Fibroblast of the conjunctiva (primary cell): ENCODE results near the gene C5AR2.
"Not testable (repeated sequence)": the region's sequence is repeated elsewhere in the genome, so short reads cannot be mapped to it uniquely, and the experiment has no call there.

ENCODE experiments used
- DNase-seq: peaks from one replicate; pipeline ENCODE4 v3.0.0-alpha.2; 2010; ENCODE audit warnings: low read depth

Gene C5AR2

DNA sequence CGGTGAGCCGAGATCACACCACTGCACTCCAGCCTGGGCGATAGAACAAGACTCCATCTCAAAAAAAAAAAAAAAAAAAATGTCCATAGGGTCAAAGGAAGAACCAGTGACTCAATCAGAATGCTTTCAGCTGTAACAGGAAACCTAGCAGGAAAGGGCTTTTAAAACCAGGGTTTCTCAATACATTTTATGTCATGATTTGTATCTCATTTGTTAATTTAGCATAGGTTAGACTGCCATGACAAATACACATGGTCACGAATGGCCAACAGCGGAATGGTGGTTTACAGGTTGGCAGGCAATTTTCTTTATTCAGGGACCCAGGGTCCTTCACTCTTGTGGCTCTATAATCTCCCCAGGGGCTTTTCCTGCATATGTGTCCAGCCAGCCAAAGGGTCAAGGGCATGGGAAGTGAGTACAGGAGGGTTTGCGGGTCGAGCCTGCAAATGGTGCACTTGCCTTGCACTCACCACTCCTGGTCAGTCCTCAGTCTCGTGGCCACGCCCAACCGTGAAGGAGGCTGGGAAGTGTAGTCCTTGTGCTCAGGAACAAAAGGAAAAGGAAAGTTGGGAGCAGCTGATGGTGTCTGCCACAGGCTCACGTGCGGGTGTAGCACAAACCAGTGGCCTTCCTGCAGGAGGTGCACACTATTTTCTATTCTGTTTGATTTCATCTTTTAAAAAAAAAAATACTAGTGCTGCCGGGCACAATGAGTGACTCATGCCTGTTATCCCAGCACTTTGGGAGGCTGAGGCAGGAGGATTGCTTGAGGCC lies 32.0 kb downstream of the C5AR2 start:
- no peak for DNase-seq

DNA sequence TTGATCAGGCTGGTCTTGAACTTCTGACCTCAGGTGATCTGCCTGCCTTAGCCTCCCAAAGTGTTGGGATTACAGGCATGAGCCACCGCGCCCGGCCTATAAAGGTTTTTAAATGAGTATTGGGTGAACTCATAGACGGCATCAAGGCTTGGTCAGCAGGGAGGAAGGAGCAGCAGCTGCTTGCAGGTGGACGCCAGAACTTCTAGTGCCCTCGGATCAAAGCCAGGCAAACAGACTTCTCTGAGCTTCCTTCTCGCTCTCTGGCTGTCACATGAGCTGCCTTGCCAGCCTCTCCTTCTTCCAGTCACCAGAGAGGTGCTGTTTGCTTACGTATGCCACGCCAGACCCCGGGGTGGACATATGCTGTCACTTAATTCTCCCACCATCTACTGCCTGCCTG lies 33.5 kb downstream of the C5AR2 start:
- DNase-seq, result not testable (repeated sequence)

DNA sequence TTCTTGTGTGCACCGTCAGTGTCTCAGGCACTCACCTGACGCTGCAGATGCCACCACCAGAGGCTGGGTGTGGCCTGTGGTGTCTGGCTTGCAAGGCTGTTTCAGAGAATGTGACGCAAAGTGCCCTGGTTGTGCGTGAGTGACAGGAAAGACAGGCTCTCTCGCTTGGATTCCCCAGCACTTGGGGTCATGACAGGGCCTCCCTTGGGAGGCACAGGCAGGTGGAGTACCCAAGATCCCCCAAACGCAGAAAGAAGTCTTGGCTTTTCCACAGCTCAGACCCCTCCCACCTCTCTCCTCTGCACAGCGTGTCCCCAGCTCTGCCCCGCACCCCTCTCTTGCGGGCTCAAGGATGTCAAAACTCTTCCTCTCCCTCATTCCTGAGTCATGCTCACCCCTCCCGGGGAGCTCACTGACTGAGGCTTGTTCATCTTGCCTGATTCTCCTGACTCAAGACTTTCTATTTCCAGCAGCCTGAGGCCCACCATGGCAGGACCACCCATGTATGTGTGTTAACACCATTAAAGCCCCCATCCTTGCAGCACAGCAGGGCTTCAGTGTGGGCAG lies 38.2 kb downstream of the C5AR2 start:
- peak; percentile 32 for DNase-seq

DNA sequence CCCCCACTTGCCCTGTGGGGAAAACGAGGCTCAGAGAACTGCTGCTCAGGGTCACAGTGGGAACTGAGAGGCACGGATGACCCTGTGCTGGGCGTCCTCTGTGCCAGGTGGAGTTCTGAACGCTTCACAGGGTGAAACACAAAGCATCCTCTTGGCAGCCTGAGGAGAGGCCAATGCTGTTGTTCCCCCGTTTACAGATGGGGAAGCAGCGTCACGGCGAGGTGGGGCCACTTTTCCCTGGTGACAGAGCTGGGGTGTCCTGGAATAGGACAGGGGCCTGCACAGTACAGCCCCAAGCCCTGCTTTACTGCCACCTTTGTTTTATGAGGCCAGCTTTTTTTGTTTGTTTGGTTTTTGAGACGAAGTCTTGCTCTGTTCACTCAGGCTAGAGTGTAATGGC lies 39.3 kb downstream of the C5AR2 start:
- DNase-seq, result no peak

DNA sequence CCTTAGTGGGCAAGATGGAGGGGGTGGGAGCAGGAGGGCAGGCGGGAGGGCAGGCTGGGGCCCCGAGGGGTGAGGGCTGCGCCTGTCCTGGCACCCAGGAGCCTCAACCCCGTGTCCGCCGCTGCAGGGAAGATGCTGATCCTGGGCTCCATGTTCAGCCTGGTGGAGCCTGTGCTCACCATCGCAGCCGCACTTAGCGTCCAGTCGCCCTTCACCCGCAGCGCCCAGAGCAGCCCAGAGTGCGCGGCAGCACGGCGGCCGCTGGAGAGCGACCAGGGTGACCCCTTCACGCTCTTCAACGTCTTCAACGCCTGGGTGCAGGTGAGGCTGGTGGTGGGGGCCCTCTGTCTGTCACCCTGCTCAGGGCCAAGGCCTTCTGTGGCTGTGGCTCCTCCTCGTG lies 40.6 kb downstream of the C5AR2 start:
- no peak for DNase-seq

DNA sequence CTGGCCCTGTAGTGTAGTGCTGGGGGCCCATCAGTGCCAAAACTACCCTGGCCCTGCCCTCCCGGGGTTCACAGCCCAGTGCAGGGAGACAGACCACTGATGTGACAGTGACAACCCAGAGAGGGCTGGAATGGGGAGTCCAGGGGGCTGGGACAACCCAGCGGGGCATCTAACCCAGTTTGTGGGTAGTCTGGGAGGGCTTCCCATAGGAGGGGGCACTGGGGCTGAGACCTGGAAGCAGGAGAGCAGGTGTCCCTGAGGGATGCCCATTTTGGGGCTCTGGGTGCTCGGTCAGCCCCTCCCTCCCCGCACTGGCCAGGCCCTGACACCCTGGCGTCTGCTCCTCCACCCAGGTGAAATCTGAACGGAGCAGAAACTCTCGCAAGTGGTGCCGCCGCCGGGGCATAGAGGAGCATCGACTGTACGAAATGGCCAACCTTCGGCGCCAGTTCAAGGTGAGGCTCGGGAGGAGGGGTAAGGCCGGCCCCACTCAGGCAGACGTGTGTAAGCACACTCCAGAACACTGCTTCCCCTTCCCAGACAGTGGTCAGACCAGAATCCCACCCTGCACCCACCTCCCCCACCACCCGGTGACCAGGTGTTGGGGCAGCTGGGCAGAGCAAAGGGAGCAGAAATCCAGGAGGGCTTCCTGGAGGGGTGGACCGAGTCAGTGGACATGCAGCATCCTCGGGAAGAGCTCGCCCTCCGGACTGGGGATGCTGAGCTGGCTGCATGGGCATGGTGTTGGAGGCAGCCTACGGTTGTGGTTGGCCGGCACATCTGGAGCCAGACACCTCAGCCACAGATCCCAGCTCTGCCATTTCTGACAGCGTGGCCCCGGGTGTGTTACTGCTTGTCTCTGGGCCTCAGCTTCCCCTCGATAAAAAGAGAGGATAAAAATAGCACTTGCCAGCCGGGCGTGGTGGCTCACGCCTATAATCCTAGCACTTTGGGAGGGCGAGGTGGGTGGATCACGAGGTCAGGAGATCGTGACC lies 41.6 kb downstream of the C5AR2 start:
- DNase-seq, result no peak

DNA sequence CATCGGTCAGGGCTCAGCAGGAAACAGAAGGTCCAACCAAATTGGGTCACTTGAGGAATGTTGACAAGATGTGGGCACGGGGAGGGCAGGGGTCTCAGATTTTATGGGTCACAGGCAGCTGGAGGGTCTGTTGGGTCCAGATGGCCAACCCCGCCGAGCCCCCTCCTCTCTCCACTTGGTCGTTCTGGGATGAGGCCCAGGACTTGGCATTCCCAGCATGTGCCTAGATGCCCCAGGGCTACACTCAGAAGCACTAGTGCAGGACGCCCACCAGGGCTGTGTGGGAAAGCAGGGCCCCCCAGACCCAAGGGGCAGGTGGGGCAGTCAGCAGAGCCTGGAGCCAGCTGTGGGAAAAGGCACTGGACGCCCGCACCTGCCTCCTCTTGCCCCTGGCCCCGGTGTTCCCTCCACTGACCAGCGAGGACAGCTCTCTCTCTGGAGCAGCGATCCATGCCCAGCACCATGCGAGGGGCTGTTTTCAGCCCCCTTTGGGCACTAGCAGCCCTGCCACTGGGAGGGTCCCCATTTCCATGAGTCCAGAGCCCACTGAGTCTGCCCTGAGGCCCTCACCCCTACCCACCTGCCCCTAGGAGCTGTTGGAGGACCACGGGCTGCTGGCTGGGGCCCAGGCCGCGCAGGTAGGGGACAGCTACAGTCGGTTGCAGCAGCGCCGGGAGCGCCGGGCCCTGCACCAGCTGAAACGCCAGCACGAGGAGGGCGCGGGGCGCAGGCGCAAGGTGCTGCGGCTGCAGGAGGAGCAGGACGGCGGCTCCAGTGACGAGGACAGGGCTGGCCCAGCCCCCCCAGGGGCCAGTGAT lies 43.1 kb downstream of the C5AR2 start:
- no peak for DNase-seq

DNA sequence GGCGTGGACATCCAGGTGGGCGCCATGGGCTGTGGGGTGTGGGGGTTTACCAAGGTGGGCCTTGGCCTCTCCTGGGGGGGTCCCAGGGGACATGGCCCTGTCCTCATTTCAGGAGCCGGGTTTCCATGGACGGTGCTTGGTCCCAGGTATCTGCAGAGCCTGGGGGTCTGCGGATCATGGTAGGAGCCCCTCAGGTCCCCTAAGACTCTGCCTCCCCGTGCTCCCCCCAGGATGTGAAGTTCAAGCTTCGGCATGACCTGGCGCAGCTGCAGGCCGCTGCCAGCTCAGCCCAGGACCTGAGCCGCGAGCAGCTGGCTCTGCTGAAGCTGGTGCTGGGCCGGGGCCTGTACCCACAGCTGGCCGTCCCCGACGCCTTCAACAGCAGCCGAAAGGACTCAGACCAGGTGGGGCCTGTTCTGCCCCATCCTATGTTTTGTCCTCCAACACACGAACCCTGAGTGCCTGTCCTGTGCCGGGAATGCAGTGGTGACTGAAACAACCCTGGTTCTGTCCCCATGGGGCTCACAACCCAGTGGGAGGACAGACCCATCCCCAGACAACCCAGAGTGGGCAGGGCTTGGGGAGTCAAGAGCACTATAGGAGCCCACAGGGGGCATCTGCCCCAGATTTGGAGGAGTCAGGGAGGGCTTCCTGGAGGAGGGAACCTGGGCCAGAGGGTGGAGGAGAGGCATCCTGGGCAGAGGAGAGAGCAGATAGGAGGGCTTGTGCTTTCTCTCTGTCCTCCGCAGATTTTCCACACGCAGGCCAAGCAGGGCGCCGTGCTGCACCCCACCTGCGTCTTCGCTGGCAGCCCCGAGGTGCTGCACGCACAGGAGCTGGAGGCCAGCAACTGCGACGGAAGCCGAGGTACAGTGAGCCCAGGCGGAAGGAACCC lies 44.0 kb downstream of the C5AR2 start:
- DNase-seq, result no peak

DNA sequence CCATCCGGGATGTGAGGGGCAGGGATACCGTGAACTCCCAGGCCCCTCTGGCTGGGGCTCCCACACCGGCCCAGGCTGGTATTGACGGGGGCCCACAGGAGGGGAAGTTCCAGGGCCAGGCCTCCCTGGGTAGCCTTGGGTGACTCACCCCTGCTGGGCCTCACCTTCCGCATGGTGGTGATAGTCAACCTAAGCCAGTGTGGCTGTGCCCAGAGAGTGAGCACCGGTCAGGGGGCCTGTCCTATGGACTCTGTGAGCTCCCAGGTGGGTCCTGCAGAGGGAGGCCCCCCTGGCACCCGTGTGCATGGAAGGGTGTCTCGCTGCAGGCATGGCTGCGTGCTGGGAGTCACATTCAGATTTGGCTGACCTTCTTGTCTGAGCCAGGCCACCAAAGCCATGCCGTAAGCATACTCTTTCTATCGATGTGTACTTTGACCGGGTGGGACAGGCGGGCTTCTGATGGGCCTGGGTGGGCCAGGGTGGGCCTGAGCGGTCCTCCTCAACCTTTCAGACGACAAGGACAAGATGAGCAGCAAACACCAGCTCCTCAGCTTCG lies 44.7 kb downstream of the C5AR2 start:
- DNase-seq, result no peak

DNA sequence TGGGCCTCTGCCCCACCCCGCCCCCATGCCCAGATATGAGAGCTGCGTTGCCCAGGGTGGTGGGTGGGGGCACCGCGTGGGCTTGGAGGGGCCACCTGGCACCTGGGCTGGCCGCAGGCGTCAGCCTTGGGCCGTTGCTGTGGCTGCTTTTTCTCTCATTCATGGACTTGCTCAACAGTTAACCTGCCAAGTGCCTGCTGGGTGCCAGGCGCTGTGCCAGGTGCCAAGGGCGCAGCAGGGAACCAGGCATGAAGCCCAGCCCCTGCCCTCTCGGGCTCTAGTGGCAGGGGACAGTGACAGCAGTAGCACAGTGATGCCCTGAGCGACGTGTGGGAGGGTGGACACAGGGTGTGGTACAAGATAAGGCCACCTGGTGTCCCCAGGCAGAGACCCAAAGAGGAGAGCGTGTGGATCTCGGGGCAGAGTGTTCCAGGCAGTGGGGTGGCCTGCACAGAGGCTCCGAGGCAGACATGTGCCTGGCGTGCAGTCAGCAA lies 45.3 kb downstream of the C5AR2 start:
- DNase-seq, result no peak

DNA sequence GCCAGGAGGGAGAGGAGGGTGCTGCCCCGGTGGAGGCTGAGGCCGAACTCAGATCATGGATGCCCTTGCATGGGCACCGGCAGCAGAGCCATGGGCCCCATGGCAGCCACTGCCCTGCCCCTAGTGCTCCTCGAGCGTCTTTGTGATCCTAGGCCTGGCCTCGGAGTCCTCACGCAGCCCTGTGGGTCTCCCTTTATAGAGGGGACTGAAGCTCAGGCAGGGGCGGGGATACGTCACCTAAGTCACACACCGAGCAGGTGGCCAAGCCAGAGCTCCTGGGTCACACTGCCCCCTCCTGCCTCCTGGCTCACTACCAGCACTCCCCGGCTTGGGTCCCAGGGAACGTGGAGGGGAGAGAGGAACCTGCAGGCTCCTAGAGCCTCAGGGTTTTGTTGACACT lies 45.8 kb downstream of the C5AR2 start:
- DNase-seq, result no peak

DNA sequence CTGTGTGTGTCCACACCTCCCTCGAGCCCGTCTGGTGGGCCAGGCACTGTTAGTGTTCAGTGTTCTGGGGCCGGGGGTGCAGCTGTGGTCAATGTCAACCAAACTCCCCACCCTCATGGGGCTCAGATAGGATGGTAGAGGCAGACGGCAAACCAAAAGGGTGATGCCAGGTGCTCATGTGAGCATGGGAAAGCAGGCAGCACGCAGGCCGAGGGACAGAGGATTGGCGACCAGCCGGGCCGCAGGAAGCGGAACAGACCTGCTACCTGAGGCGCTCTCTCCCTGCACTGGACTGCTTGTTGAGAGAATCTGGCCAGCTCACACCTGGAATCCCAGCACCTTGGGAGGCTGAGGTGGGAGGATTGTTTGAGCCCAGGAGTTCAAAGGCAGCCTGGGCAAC lies 46.3 kb downstream of the C5AR2 start:
- no peak for DNase-seq

DNA sequence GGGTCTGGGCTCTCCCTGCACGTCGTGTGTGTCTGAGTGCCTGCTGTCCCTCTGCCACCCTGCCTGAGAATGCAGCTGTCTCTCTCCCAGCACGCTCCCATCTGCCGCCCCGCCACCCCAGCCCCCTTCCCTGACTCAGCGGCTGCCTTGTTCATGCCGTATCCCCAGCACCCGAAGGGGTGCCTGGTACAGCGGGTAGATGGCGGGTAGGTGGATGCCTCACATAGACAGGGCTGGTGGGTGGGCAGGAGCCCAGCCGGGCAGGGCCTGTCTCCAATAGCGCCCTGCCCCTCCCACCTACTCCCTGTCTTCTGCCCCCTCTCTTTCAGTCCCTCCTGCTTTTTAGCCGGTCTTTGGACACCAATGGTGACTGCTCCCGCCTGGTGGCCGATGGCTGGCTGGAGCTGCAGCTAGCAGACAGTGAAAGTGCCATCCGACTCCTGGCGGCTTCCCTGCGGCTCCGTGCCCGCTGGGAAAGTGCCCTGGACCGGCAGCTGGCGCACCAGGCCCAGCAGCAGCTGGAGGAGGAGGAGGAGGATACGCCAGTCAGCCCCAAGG lies 47.5 kb downstream of the C5AR2 start:
- no peak for DNase-seq

DNA sequence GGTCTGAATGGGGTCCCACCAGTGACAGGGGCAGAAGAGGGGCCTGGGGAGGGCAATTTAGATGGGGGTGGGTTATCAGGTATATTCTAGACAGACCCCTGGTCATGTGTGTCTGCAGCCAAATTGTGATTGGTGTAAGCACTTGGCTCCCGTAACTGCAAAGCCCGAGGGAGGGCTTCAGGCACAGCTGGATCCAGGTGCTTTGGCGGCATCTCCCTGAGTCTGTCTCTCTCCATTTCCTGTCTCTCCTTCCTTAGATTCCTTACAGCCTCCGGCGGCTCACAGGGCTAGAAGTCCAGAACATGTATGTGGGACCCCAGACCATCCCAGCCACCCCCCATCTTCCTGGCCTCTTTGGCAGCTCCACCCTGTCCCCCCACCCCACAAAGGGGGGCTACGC lies 48.6 kb downstream of the C5AR2 start:
- DNase-seq, result no peak

DNA sequence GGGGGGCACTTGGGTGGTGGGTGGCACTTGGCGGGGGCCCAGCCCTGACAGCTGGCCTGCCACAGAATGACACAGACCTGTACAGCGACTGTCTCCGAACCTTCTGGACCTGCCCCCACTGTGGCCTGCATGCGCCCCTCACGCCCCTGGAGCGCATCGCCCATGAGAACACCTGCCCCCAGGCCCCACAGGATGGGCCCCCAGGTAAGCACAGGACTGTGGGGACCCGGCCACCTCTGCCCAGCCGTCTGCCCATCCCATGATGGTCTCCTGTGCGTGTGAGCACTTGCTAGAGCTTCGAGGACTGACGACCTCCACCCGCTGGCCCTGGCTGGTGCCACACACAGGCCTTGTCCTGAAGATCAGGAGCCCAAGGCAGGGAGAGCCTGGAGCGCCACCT lies 49.1 kb downstream of the C5AR2 start:
- DNase-seq, result no peak

DNA sequence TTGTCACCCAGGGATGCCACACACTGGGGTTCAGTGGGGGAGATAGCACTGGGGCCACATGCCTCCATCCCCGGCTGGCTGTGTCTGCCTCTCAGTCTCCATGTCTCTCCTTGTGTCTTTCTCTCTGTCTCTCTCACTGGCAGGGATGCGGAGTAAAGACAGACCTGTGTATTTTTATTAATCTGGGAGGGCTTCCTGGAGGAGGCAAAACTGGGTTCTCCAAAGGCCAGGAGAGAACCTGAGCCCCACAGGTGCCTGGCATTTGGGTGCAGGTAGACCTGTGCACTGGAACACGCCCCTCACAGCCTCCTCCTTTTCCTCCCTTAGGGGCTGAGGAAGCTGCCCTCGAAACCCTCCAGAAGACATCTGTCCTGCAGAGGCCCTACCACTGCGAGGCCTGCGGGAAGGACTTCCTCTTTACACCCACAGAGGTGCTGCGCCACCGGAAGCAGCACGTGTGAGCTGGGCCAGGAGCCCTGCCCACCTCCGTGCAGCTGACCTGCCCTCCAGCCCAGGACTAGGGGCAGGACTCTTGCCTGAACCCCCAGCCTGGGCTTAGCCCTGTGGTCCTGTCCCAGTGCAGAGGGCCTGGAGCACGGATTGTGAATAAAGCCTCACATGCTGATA lies 49.8 kb downstream of the C5AR2 start:
- no peak for DNase-seq

DNA sequence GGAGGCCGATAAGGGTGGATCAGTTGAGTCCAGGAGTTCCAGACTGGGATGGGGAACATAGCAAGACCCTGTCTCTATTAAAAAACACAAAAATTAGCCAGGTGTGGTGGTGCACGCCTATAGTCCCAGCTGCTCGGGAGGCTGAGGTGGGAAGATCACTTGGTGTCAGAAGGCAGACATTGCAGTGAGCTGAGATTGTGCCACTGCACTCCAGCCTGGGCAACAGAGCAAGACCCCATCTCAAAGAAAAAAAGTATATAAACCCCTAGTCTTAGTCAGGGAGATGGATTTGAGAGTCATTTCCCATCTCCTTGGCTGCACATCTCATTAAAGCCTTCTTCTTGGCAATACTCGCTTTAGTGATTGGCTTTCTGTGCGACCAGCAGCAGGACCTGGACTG lies 51.9 kb downstream of the C5AR2 start:
- not testable (repeated sequence) for DNase-seq

DNA sequence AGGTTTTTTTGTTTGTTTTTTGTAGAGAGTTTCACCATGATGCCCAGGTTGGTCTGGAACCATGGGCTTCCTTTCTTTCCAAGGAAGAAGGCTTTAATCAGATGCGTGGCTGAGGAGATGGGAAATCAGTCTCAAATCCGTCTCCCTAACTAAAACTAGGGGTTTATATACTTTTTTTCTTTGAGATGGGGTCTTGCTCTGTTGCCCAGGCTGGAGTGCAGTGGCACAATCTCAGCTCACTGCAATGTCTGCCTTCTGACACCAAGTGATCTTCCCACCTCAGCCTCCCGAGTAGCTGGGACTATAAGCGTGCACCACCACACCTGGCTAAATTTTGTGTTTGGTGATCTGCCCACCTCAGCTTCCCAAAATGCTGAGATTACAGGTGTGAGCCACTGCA lies 52.6 kb downstream of the C5AR2 start:
- DNase-seq, result not testable (repeated sequence)

DNA sequence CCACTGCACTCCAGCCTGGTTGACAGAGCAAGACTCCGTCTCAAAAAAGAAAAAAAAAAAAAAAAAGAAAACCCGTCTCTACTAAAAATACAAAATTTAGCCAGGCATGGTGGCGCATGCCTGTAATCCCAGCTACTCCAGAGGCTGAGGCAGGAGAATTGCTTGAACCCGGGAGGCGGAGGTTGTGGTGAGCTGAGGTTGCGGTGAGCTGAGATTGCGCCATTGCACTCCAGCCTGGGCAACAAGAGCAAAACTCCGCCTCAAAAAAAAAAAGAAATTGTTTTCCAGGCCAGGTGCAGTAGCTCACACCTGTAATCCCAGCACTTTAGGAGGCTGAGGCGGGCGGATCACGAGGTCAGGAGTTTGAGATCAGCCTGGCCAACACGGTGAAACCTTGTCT lies 54.6 kb downstream of the C5AR2 start:
- not testable (repeated sequence) for DNase-seq

DNA sequence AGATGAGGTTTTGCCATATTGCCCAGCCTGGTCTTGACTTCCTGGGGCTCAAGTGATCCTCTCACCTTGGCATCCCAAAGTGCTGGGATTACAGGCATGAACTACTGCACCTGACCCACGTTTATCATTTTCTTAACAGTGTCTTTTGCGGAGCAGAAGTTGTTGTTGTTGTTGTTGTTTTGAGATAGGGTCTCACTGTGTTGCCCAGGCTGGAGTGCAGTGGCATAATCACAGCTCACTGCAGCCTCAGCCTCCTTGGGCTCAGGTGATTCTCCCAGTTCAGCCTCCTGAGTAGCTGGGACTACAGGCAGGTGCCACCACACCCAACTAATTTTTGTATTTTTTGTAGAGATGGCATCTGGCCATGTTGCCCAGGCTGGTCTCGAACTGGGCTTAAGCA lies 55.6 kb downstream of the C5AR2 start:
- DNase-seq, result not testable (repeated sequence)
